ENCODE results near the gene TRIM25.

DNA sequence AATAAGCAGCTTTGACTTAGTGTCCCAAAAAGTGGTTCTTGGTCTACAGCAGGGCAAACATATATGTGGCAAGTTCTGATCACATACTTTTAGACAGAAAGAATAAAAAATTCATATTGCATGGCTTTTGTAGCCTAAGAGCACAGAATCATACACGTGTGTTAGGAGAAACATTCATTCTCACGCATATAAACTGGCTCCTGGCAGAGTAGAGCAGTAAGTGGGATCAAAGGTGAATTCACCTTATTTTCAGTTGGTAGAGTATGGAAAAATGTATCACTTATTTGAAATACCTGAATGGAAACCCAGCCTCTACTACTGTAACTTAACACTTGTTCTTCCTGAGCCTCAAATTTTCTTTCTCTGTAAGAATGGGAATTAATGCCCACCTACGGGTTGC, 45.1 kb downstream of the TRIM25 start:
- no peak for TF ChIP-seq POLR2A (IDR thresholded peaks at IDR 0.05)
- TF ChIP-seq, protein P1, sequence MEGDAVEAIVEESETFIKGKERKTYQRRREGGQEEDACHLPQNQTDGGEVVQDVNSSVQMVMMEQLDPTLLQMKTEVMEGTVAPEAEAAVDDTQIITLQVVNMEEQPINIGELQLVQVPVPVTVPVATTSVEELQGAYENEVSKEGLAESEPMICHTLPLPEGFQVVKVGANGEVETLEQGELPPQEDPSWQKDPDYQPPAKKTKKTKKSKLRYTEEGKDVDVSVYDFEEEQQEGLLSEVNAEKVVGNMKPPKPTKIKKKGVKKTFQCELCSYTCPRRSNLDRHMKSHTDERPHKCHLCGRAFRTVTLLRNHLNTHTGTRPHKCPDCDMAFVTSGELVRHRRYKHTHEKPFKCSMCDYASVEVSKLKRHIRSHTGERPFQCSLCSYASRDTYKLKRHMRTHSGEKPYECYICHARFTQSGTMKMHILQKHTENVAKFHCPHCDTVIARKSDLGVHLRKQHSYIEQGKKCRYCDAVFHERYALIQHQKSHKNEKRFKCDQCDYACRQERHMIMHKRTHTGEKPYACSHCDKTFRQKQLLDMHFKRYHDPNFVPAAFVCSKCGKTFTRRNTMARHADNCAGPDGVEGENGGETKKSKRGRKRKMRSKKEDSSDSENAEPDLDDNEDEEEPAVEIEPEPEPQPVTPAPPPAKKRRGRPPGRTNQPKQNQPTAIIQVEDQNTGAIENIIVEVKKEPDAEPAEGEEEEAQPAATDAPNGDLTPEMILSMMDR (IDR thresholded peaks at IDR 0.05) = no peak
